Endothelial cell of umbilical vein (primary cell): ENCODE data around the gene CERK. TPM values are rescaled to one million over a fixed set of nuclear protein-coding genes. Genes with fewer than 3 reads are reported as not detected.

Source experiments
- BruUV-seq: library from RNA; stranded (reverse); fragments of 400-500 nt; replicated peaks from 2 replicates; lab custom pipeline; 2021; lab: Mats Ljungman, UMichigan
- CTCF ChIA-PET: fragments of 300-600, 350-600 bp; sonication (Branson Sonifier 250); formaldehyde crosslinking; loops from one replicate; lab custom pipeline; 2021; ENCODE audit warnings: antibody characterized with exemption, inconsistent platforms; lab: Charles Lee
- POLR2A ChIA-PET: fragments of 300-600, 350-600 bp; sonication (Branson Sonifier 250); formaldehyde crosslinking; loops from one replicate; lab custom pipeline; 2021; ENCODE audit warnings: antibody characterized with exemption, inconsistent platforms; lab: Charles Lee
- DNase-seq: peaks from one replicate; pipeline ENCODE4 v3.0.0-alpha.2; 2011; ENCODE audit warnings: low read depth, low spot score
- FAIRE-seq: peaks from 2 replicates; lab custom pipeline; 2011; peaks lifted over from hg19 to GRCh38; lab: Jason Lieb, UNC
- H2AFZ ChIP-seq: 2 replicates; pipeline ENCODE4 v1.6.0; 2012; ENCODE audit warnings: low read depth, low read length, control low read depth, inconsistent platforms
- H3K27ac ChIP-seq: 2 replicates; pipeline ENCODE4 v1.5.1; 2011; ENCODE audit warnings: low read depth, mild to moderate bottlenecking, control low read depth, low read length, moderate library complexity; ENCODE audit not compliant: insufficient read depth
- H3K27me3 ChIP-seq, 2 experiments: 2 replicates each; pipeline versions ENCODE4 v1.6.0 to v1.6.1; 2011; ENCODE audit warnings: low read length in 2 of 2, mixed read lengths in 1 of 2; ENCODE audit not compliant: control insufficient read depth in 2 of 2, insufficient read depth in 2 of 2
- H3K36me3 ChIP-seq, 2 experiments: 2 replicates in 1 of 2; 3 replicates in 1 of 2; pipeline ENCODE4 v1.5.1; 2011; ENCODE audit warnings: low read length in 2 of 2, mild to moderate bottlenecking in 1 of 2, moderate library complexity in 1 of 2; ENCODE audit not compliant: control insufficient read depth in 2 of 2, insufficient read depth in 2 of 2; ENCODE audit errors: extremely low read depth in 1 of 2
- H3K4me1 ChIP-seq: 3 replicates; pipeline ENCODE4 v1.5.1; 2011; ENCODE audit warnings: mild to moderate bottlenecking, low read length; ENCODE audit not compliant: control insufficient read depth, insufficient read depth; ENCODE audit errors: extremely low read depth
- H3K4me2 ChIP-seq: 2 replicates; pipeline ENCODE4 v1.6.1; 2011; ENCODE audit warnings: low read length, control low read depth, mixed read lengths; ENCODE audit not compliant: insufficient read depth
- H3K4me3 ChIP-seq, 3 experiments: fragments of 200-600 bp in 1 of 3; sonication (generic), shearing (Covaris generic) in 1 of 3; replicated peaks in 1 of 3; 2 replicates each; pipeline ENCODE4 v1.5.1; 2011 to 2016; ENCODE audit warnings: control low read depth in 3 of 3, low read length in 3 of 3, mild to moderate bottlenecking in 2 of 3, inconsistent platforms in 1 of 3, low read depth in 1 of 3, moderate library complexity in 1 of 3; ENCODE audit not compliant: insufficient read depth in 1 of 3
- H3K79me2 ChIP-seq: 2 replicates; pipeline ENCODE4 v1.6.0; 2012; ENCODE audit warnings: low read length, inconsistent platforms; ENCODE audit not compliant: control insufficient read depth, insufficient read depth
- H3K9ac ChIP-seq: replicated peaks from 2 replicates; pipeline ENCODE3; 2011; ENCODE audit warnings: low read length, control low read depth; ENCODE audit not compliant: insufficient read depth; ENCODE audit errors: extremely low read depth
- H3K9me1 ChIP-seq: replicated peaks from 3 replicates; pipeline ENCODE4 v1.6.0; 2011; ENCODE audit warnings: mild to moderate bottlenecking, low read length; ENCODE audit not compliant: control insufficient read depth, insufficient read depth; ENCODE audit errors: extremely low read depth
- H3K9me3 ChIP-seq: replicated peaks from 2 replicates; pipeline ENCODE4 v1.5.1; 2012; ENCODE audit warnings: low read length, inconsistent platforms; ENCODE audit not compliant: control insufficient read depth, insufficient read depth
- H4K20me1 ChIP-seq: replicated peaks from 2 replicates; pipeline ENCODE3; 2011; ENCODE audit warnings: mild to moderate bottlenecking, low read length; ENCODE audit not compliant: control insufficient read depth, insufficient read depth; ENCODE audit errors: extremely low read depth
- EZH2 ChIP-seq: IDR thresholded peaks from 2 replicates; pipeline ENCODE4 v1.6.1; 2012; ENCODE audit warnings: borderline replicate concordance, low read depth, mild to moderate bottlenecking, moderate library complexity, low read length, inconsistent platforms; ENCODE audit not compliant: severe bottlenecking
- GATA2 ChIP-seq: IDR thresholded peaks from 2 replicates; pipeline ENCODE4 v1.7.0; 2011; ENCODE audit warnings: low read depth, mild to moderate bottlenecking, moderate library complexity, mixed read lengths, low read length; ENCODE audit not compliant: insufficient read length, insufficient read depth
- JUN ChIP-seq: IDR thresholded peaks from 2 replicates; pipeline ENCODE4 v1.6.1; 2011; ENCODE audit warnings: borderline replicate concordance, low read depth; ENCODE audit not compliant: insufficient read length, insufficient read depth
- POLR2A ChIP-seq: IDR thresholded peaks from 2 replicates; pipeline ENCODE4 v1.6.1; 2012; ENCODE audit warnings: low read depth, mild to moderate bottlenecking, control low read depth, low read length
- POLR2AphosphoS5 ChIP-seq: IDR thresholded peaks from 2 replicates; pipeline ENCODE4 v1.6.1; 2012; ENCODE audit warnings: low read depth, mild to moderate bottlenecking, control low read depth, low read length, moderate library complexity; ENCODE audit not compliant: insufficient read depth
- dilution Hi-C: fragments of 300-500 bp; cut with MboI; formaldehyde crosslinking; loops from one replicate; pipeline ENCODE4 v1.15.0; 2019; ENCODE audit warnings: low sequenced_read_pairs; ENCODE audit not compliant: extremely low pct_ligation_motif_present
- intact Hi-C: fragments of 100-400 bp; cut with micrococcal nuclease; formaldehyde crosslinking; loops from one replicate; pipeline ENCODE4 v1.10.0; 2022
- polyA plus RNA-seq, 4 experiments: library from polyadenylated mRNA; depleted of rRNA in 3 of 4; stranded (reverse) in 3 of 4; unstranded in 1 of 4; fragments of >200 nt; gene quantifications; 2 replicates each; pipeline versions ENCODE4 v1.2.1 to v1.2.3, GENCODE V29; 2011 to 2012; ENCODE audit warnings: missing spikeins in 1 of 4
- total RNA-seq: library from RNA; stranded (reverse); gene quantifications from 2 replicates; pipeline ENCODE4 v1.2.3, GENCODE V29; 2021
- TF ChIP-seq, protein P1 (sequence below), 2 donors: IDR thresholded peaks; 1 replicate in 1 of 2; 2 replicates in 1 of 2; pipeline ENCODE4 v1.5.1; 2011; ENCODE audit warnings: low read length in 2 of 2, mild to moderate bottlenecking in 2 of 2, moderate library complexity in 2 of 2, control low read depth in 1 of 2, inconsistent platforms in 1 of 2, low read depth in 1 of 2; ENCODE audit not compliant: insufficient read depth in 1 of 2; ENCODE audit errors: extremely low read depth in 1 of 2
- TF ChIP-seq, protein P2 (sequence below): IDR thresholded peaks from 2 replicates; pipeline ENCODE4 v1.6.1; 2011; ENCODE audit not compliant: insufficient read depth, insufficient read length

CERK gene
- total and polyA plus RNA-seq, 2 donors (not counting 3 experiments of a cell fraction or from before 2014, with no cell fraction given): 61.1 to 88.0 TPM

DNA sequence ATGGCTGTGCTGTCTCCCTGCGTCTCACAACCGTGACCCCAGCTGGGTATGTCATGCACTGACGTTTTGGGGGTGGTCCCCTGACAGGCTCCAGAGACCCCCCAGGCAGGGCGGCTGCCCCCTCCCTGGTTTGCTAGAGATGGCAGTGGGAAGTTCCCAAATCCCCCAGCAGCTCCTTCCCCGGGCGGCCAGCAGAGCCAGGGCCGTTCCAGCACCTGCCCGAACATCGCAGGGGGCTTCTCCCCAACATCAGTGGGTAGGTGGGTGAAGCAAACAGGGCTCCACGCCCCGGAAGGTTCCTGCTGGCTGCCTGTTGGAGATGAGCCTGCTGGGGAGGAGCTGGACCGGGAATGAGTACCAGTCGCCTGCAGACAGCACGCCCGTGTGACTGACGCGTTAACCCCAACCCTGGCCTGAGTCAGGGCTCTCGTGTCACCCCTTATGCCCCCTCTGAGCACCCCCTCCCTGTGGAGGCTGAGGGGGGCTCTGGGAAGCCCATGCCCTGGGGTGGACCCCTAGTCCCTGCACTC lies 72.2 kb downstream of the CERK start:
- Histone ChIP-seq H3K9ac (no peak overlapping the region), H3K4me1 (no peaks in the 10 kb centered on the region), H2AFZ (no peak overlapping the region), H3K27me3 (no peaks in the 10 kb centered on the region), H3K79me2 (no peaks in the 10 kb centered on the region), H3K27ac (no peak overlapping the region), H3K4me3 (no peak overlapping the region), H4K20me1 (no peaks in the 10 kb centered on the region), H3K4me2 (no peak overlapping the region), H3K9me3 (no peaks in the 10 kb centered on the region), H3K9me1 (no peaks in the 10 kb centered on the region), H3K36me3 (peaks cover 0 to 4% of the 10 kb centered on the region in 2 experiments)
- FAIRE-seq (no peak), DNase-seq (no peak)
- no peak for TF ChIP-seq POLR2AphosphoS5
- TF ChIP-seq EZH2: no peak
- TF ChIP-seq GATA2: no peak
- TF ChIP-seq, protein P1, sequence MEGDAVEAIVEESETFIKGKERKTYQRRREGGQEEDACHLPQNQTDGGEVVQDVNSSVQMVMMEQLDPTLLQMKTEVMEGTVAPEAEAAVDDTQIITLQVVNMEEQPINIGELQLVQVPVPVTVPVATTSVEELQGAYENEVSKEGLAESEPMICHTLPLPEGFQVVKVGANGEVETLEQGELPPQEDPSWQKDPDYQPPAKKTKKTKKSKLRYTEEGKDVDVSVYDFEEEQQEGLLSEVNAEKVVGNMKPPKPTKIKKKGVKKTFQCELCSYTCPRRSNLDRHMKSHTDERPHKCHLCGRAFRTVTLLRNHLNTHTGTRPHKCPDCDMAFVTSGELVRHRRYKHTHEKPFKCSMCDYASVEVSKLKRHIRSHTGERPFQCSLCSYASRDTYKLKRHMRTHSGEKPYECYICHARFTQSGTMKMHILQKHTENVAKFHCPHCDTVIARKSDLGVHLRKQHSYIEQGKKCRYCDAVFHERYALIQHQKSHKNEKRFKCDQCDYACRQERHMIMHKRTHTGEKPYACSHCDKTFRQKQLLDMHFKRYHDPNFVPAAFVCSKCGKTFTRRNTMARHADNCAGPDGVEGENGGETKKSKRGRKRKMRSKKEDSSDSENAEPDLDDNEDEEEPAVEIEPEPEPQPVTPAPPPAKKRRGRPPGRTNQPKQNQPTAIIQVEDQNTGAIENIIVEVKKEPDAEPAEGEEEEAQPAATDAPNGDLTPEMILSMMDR (IDR thresholded peaks at IDR 0.05; ENCODE audit: extremely low read depth in 1 of 2, insufficient read depth in 1 of 2, low read depth in 1 of 2, low read length in 2 of 2): no peak
- TF ChIP-seq, protein P2, sequence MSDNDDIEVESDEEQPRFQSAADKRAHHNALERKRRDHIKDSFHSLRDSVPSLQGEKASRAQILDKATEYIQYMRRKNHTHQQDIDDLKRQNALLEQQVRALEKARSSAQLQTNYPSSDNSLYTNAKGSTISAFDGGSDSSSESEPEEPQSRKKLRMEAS: no peak
- TF ChIP-seq JUN: no peak
- TF ChIP-seq POLR2A: no peak
- BruUV-seq: no TSS peak
- intact Hi-C loops: no loop called here
- ChIA-PET POLR2A (no interaction called here), CTCF (no interaction called here)
- dilution Hi-C loops: no loop called here
